Heart right ventricle (tissue), 16 donors: ENCODE data around the gene LTO1. TPM values are rescaled to one million over a fixed set of nuclear protein-coding genes. Genes with fewer than 3 reads are reported as not detected.
A peak's percentile ranks its signal among the peaks of the same experiment; 100 is the strongest.

Experiments
- ATAC-seq, 8 donors: fragments of 200-7000 bp; cut with Tn5 transposase; one replicate each; pipeline ENCODE4 v1.9.1; 2020; ENCODE audit warnings: mild to moderate bottlenecking in 8 of 8, moderate library complexity in 8 of 8, moderate number of reproducible peaks in 1 of 8
- DNase-seq, 2 donors: peaks; one replicate each; pipeline ENCODE4 v3.0.0-alpha.2; 2020
- H3K27ac ChIP-seq, 10 donors: fragments of 200-600 bp; sonication (generic) in 2 of 10; one replicate each; pipeline versions ENCODE4 v1.5.0 to v1.8.0; 2020 to 2022; ENCODE audit warnings: mild to moderate bottlenecking in 3 of 10
- H3K27me3 ChIP-seq, 7 donors: fragments of 200-600 bp; one replicate each; pipeline ENCODE4 v1.8.0; 2021 to 2022; ENCODE audit warnings: mild to moderate bottlenecking in 2 of 7
- H3K36me3 ChIP-seq, 9 donors: fragments of 200-600 bp; sonication (generic) in 1 of 9; one replicate each; pipeline versions ENCODE4 v1.5.0 to v1.8.0; 2020 to 2022; ENCODE audit warnings: mild to moderate bottlenecking in 2 of 9
- H3K4me1 ChIP-seq, 9 donors: fragments of 200-600 bp; sonication (generic) in 1 of 9; one replicate each; pipeline versions ENCODE4 v1.5.0 to v1.8.0; 2020 to 2022; ENCODE audit warnings: mild to moderate bottlenecking in 4 of 9
- H3K4me3 ChIP-seq, 10 donors: fragments of 200-600 bp; sonication (generic) in 2 of 10; one replicate each; pipeline versions ENCODE4 v1.5.0 to v1.8.0; 2020 to 2022; ENCODE audit warnings: mild to moderate bottlenecking in 7 of 10, moderate library complexity in 2 of 10
- H3K9me3 ChIP-seq, 11 donors: fragments of 200-600 bp in 10 of 11; sonication (generic) in 2 of 11; one replicate each; pipeline versions ENCODE4 v1.5.0 to v1.8.0; 2013 to 2022; ENCODE audit warnings: mild to moderate bottlenecking in 2 of 11, control low read depth in 1 of 11, moderate library complexity in 1 of 11
- CTCF ChIP-seq, 9 donors: fragments of 200-600 bp; sonication (generic) in 2 of 9; IDR thresholded peaks; one replicate each; pipeline versions ENCODE4 v1.5.0 to v1.8.0; 2021 to 2022; ENCODE audit warnings: antibody characterized with exemption in 9 of 9, mild to moderate bottlenecking in 5 of 9, moderate library complexity in 1 of 9
- WGBS, 2 donors: extraction: QIAGEN DNeasy Blood & Tissue Kit; methylation state at CpG; one replicate each; pipeline ENCODE4 v1.1.7; 2013; ENCODE audit warnings: inconsistent platforms in 1 of 2; 5-methylcytosine and 5-hydroxymethylcytosine counted together
- intact Hi-C, 10 donors: fragments of 100-400 bp; cut with DNase I; formaldehyde crosslinking; loops; one replicate each; pipeline versions ENCODE4 v1.11.1 to v1.14.2; 2022
- polyA plus RNA-seq, 2 donors: library from polyadenylated mRNA; stranded (reverse); fragments of 200-250 nt; gene quantifications; one replicate each; pipeline ENCODE4 v1.2.3, GENCODE V29; 2013
- total RNA-seq, 10 donors: library from RNA; stranded (reverse); fragmentation: NEBNext Ultra II Directional in 3 of 10; extraction: Animal tissue kit (Norgen Biotek cat#: 25700) in 3 of 10; gene quantifications; one replicate each; pipeline versions ENCODE4 v1.2.1 to v1.2.4, GENCODE V29; 2021 to 2023
- donor health status: Arrhythmogenic right ventricular cardiomyopathy.
- donor health status: ischemic (EF 13 %, LVEDD 7.1; RV severe dilation, severe dysfunction).
- donor health status: healthy with polysubstance abuse.
- donor health status: DM: no; HTN: yes; CAD: no.
- donor health status: DM: no; HTN: no; CAD: no.
- donor health status: ischemic (EF 25% LVEDD 6.9; RV normal size, moderate dysfunction).
- donor health status: ischemic (EF 25% LVEDD 5.7; RV mildly dilated, moderate dysfunction).
- donor health status: healthy.
- donor health status: DM: yes; HTN: yes; CAD: no.
- donor health status: Ischemic cardiomyopathy.
- donor health status: ischemic (EF 35%, LVEDD 5.7; RV mildly dilated, moderate dysfunction).
- donor health status: nonischemic (EF 11% LVEDD 7.7; RV severe dilation, severe dysfunction).
- donor health status: DM: yes; HTN: yes; CAD: no.
- donor health status: PGD.
- donor health status: ischemic (EF 29% LVEDD 5.4; RV normal size, mild dysfunction).
- donor health status: nonischemic (EF 23%, LVEDD 6.1; RV moderate dilation, normal function).

The LTO1 gene
- total and polyA plus RNA-seq, 12 donors: 7.0 to 22.6 (median 8.2) TPM

- 10 to 16% methylated on average over 17 of the region's 17 CpGs for WGBS, 2 donors
- Histone ChIP-seq H3K36me3 (no peaks in the 10 kb centered on the region), H3K27me3 (peaks cover 0 to 65% (median 14%) of the 10 kb centered on the region in 7 donors), H3K4me1 (peaks cover 0 to 65% (median 52%) of the 10 kb centered on the region in 9 donors), H3K9me3 (no peaks in the 10 kb centered on the region), H3K4me3 (peak overlapping the region in 9 of 10 donors; percentile 44 to 99 (median 81)), H3K27ac (peak overlapping the region in 7 of 10 donors; percentile 54 to 95 (median 75))
- intact Hi-C loops: loop anchor here in 5 of 10 donors (5.0 to 10.0 kb wide), 4 partner anchors 139 to 194 kb away; no protein-coding TSS in a partner anchor
- DNase-seq (no peak), ATAC-seq (peak in 1 of 8 donors; percentile 1)
- no peak for TF ChIP-seq CTCF (IDR thresholded peaks at IDR 0.05)
Observed at GRCh38 chr11:69635804-69636511, 39.2 kb downstream of the LTO1 start.

GRCh38 chr11:69635195-69635594 lies 40.0 kb downstream of the LTO1 start:
- H3K4me3 ChIP-seq: no peak overlapping the region
- no peak for TF ChIP-seq CTCF (IDR thresholded peaks at IDR 0.05)
- ATAC-seq (no peak), DNase-seq (no peak)
- intact Hi-C loops: loop anchor here in 5 of 10 donors (5.0 to 10.0 kb wide), 4 partner anchors 138 to 193 kb away; no protein-coding TSS in a partner anchor
- H3K9me3 ChIP-seq: peaks cover 0 to under 1% (median 0%) of the 10 kb centered on the region in 11 donors
- H3K27me3 ChIP-seq: peaks cover 0 to 57% (median 14%) of the 10 kb centered on the region in 7 donors
- H3K4me1 ChIP-seq: peaks cover 0 to 59% (median 46%) of the 10 kb centered on the region in 9 donors
- H3K36me3 ChIP-seq: no peaks in the 10 kb centered on the region
- H3K27ac ChIP-seq: peak overlapping the region in 1 of 10 donors; percentile 44
- WGBS, 2 donors: 72 to 73% methylated on average over 6 of the region's 6 CpGs

- H3K4me1 ChIP-seq: peaks cover 0 to 53% (median 40%) of the 10 kb centered on the region in 9 donors
- intact Hi-C loops: loop anchor here in 2 of 10 donors (10.0 kb wide), 2 partner anchors 140 to 190 kb away; no protein-coding TSS in a partner anchor
- peak overlapping the region in 5 of 10 donors; percentile 21 to 44 (median 34) for H3K27ac ChIP-seq
- WGBS, 2 donors: 52 to 73% methylated on average over 7 of the region's 7 CpGs
- ATAC-seq (peak in 3 of 8 donors; percentile 12 to 19 (median 14)), DNase-seq (peak in 1 of 2 donors; percentile 46)
- H3K4me3 ChIP-seq: no peak overlapping the region
- no peak for TF ChIP-seq CTCF (IDR thresholded peaks at IDR 0.05)
- H3K9me3 ChIP-seq: peaks cover 0 to 7% (median 0%) of the 10 kb centered on the region in 11 donors
- H3K36me3 ChIP-seq: no peaks in the 10 kb centered on the region
- peaks cover 0 to 51% (median 14%) of the 10 kb centered on the region in 7 donors for H3K27me3 ChIP-seq
Observed at GRCh38 chr11:69634590-69634989, 40.6 kb downstream of the LTO1 start.

GRCh38 chr11:69634069-69634468 lies 41.1 kb downstream of the LTO1 start:
- no peak for ATAC-seq
- Histone ChIP-seq H3K4me1 (peaks cover 0 to 48% (median 35%) of the 10 kb centered on the region in 9 donors), H3K27me3 (peaks cover 0 to 46% (median 14%) of the 10 kb centered on the region in 7 donors), H3K4me3 (no peak overlapping the region), H3K9me3 (peaks cover 0 to 8% (median 0%) of the 10 kb centered on the region in 11 donors), H3K27ac (peak overlapping the region in 4 of 10 donors; percentile 21 to 44 (median 35)), H3K36me3 (no peaks in the 10 kb centered on the region)
- no peak for DNase-seq
- intact Hi-C loops: loop anchor here in 2 of 10 donors (10.0 kb wide), 2 partner anchors 139 to 189 kb away; no protein-coding TSS in a partner anchor
- 87 to 92% methylated on average over 6 of the region's 6 CpGs for WGBS, 2 donors
- TF ChIP-seq CTCF (IDR thresholded peaks at IDR 0.05): no peak
